ENCODE measurements around the gene GNPDA1. TPM values are rescaled to one million over a fixed set of nuclear protein-coding genes. Genes with fewer than 3 reads are reported as not detected.
A peak's percentile ranks its signal among the peaks of the same experiment; 100 is the strongest.

The GNPDA1 gene
- total and polyA plus RNA-seq, 9 donors = 15.9 to 28.9 (median 23.3) TPM

DNA sequence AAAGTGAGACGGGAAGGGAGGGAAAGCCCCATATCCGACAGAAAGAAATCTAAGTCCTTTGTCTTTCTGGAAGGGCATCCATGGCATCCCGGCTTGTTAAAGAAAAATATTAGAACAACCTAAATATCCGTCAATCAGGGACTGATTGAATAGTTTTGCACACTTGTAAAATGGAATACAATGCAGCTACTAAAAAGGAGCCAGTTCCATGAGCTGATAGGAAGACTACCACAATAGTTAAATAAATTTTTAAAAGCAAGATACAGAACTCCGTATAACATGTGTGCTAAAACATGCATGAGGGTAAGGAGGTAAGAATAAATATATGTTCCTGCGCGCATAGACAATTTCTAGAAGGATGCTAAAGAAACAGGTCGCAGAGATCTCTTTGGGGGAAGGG is 12.8 kb upstream of the GNPDA1 start:
- peaks cover 2% of the 10 kb centered on the region for H3K27me3 ChIP-seq (ENCODE audit: control insufficient read depth, insufficient read depth, low read length)
- no peak for DNase-seq
- H3K27ac ChIP-seq (ENCODE audit: low read length) = no peak overlapping the region
- WGBS (ENCODE audit: insufficient coverage) = no CpG with 5 or more reads among the region's 8 CpGs
- no peaks in the 10 kb centered on the region for H3K4me1 ChIP-seq (ENCODE audit: control insufficient read depth, insufficient read depth, low read length)
- no peaks in the 10 kb centered on the region for H3K9me3 ChIP-seq (replicated peaks; ENCODE audit: control insufficient read depth, low read depth, low read length)
- no peak overlapping the region for H3K4me3 ChIP-seq (ENCODE audit: low read length)
- no peaks in the 10 kb centered on the region for H3K36me3 ChIP-seq (ENCODE audit: control insufficient read depth, insufficient read depth, low read length)

DNA sequence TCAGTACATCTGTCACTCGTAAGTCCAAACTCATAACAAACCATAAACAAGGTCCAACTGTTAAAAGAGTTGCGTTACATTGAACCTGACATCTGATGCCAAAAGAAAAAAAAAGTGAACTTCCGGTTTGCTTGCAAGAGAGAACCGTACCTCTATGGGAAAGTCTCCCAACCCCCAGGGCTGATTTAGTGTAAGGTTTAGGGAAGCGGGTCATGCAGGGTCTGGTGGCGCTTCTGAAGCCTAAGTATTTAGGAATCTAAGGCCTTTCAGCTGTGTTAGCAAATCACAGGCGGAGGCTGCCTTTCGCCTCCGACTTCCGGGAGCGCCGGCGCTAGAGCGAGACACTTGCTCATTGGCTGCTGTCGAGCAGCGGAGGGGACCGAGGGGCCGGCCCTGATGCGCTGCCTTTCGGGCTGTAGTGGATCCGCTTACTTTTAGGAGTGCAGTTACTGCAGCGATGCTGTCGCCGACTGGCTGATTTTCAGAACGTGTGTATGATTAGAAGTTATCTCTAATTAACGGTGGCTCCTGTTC is 12.0 kb upstream of the GNPDA1 start:
- H3K4me3 ChIP-seq (ENCODE audit: low read length) = peak overlapping the region; percentile 52
- H3K9me3 ChIP-seq (replicated peaks; ENCODE audit: control insufficient read depth, low read depth, low read length) = peaks cover 3% of the 10 kb centered on the region
- H3K27me3 ChIP-seq (ENCODE audit: control insufficient read depth, insufficient read depth, low read length) = peaks cover 2% of the 10 kb centered on the region
- H3K36me3 ChIP-seq (ENCODE audit: control insufficient read depth, insufficient read depth, low read length) = no peaks in the 10 kb centered on the region
- WGBS (ENCODE audit: insufficient coverage) = 0% methylated on average over 20 of the region's 26 CpGs
- DNase-seq = peak; percentile 96
- H3K27ac ChIP-seq (ENCODE audit: low read length) = peak overlapping the region; percentile 95
- no peaks in the 10 kb centered on the region for H3K4me1 ChIP-seq (ENCODE audit: control insufficient read depth, insufficient read depth, low read length)

DNA sequence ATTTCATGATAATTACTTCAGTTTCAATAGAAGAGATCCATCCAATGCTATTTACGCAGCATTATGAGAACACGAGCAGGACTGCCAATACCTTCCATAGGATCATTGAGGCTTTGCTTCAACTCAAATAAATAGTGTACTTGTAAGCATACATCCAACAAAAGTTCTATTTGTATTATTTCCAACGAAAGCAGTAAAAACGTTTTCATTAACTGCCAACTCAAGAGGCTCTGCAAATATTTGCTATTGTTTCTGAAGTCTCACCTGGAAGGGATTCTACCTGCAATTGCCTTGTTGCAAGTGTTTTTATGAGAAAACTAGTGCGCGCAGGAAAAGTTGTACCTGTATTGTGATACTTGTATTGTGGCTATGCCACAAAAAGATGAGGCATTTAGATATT is 11.0 kb upstream of the GNPDA1 start:
- Histone ChIP-seq H3K9me3 (replicated peaks; ENCODE audit: control insufficient read depth, low read depth, low read length) (peaks cover 3% of the 10 kb centered on the region), H3K27ac (ENCODE audit: low read length) (no peak overlapping the region), H3K4me1 (ENCODE audit: control insufficient read depth, insufficient read depth, low read length) (no peaks in the 10 kb centered on the region), H3K4me3 (ENCODE audit: low read length) (no peak overlapping the region), H3K36me3 (ENCODE audit: control insufficient read depth, insufficient read depth, low read length) (no peaks in the 10 kb centered on the region), H3K27me3 (ENCODE audit: control insufficient read depth, insufficient read depth, low read length) (peaks cover 2% of the 10 kb centered on the region)
- no CpG with 5 or more reads among the region's 6 CpGs for WGBS (ENCODE audit: insufficient coverage)
- no peak for DNase-seq

GRCh38 chr5:142020122-142020659 is 7.4 kb upstream of the GNPDA1 start:
- Histone ChIP-seq H3K36me3 (ENCODE audit: control insufficient read depth, insufficient read depth, low read length) (no peaks in the 10 kb centered on the region), H3K27ac (ENCODE audit: low read length) (no peak overlapping the region), H3K4me1 (ENCODE audit: control insufficient read depth, insufficient read depth, low read length) (no peaks in the 10 kb centered on the region), H3K9me3 (replicated peaks; ENCODE audit: control insufficient read depth, low read depth, low read length) (peaks cover 3% of the 10 kb centered on the region), H3K4me3 (ENCODE audit: low read length) (no peak overlapping the region), H3K27me3 (ENCODE audit: control insufficient read depth, insufficient read depth, low read length) (no peaks in the 10 kb centered on the region)
- 100% methylated on average over 1 of the region's 1 CpG for WGBS (ENCODE audit: insufficient coverage)
- no peak for DNase-seq

DNA sequence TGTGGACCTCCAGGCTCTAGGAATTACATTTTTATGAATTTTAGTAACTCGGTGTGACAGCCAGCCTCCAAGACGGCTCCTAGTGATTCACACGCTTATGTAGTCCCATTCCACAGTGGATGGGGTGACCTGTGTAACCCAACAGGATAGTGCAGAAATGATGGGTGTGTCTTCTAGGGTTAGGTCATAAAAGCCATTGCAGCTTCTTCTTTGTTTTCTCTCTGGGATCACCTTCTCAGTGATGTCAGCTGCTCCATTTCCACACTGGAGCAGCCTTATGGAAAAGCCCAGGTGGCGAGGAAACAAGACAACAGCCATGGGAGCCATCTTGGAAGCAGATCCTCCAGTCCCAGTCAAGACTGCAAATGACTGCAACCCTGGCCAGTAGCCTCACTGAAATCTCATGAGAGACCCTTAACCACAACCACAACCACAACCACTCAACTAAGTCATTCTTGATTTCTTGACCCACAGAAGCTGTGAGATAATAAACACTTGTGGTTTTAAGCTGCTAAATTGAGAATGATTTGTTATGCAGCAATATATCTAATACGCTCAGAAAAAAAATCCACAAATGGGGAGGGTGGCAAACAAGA is 5.1 kb upstream of the GNPDA1 start:
- Histone ChIP-seq H3K27ac (ENCODE audit: low read length) (no peak overlapping the region), H3K4me3 (ENCODE audit: low read length) (no peak overlapping the region), H3K27me3 (ENCODE audit: control insufficient read depth, insufficient read depth, low read length) (no peaks in the 10 kb centered on the region), H3K36me3 (ENCODE audit: control insufficient read depth, insufficient read depth, low read length) (no peaks in the 10 kb centered on the region), H3K9me3 (replicated peaks; ENCODE audit: control insufficient read depth, low read depth, low read length) (peaks cover 3% of the 10 kb centered on the region), H3K4me1 (ENCODE audit: control insufficient read depth, insufficient read depth, low read length) (peaks cover 17% of the 10 kb centered on the region)
- WGBS (ENCODE audit: insufficient coverage) = 88% methylated on average over 4 of the region's 5 CpGs
- no peak for DNase-seq

- Histone ChIP-seq H3K27me3 (ENCODE audit: control insufficient read depth, insufficient read depth, low read length) (no peaks in the 10 kb centered on the region), H3K27ac (ENCODE audit: low read length) (no peak overlapping the region), H3K4me1 (ENCODE audit: control insufficient read depth, insufficient read depth, low read length) (peaks cover 25% of the 10 kb centered on the region)
These were observed 3.7 kb upstream of the GNPDA1 start for GRCh38 chr5:142016556-142016955.

DNA sequence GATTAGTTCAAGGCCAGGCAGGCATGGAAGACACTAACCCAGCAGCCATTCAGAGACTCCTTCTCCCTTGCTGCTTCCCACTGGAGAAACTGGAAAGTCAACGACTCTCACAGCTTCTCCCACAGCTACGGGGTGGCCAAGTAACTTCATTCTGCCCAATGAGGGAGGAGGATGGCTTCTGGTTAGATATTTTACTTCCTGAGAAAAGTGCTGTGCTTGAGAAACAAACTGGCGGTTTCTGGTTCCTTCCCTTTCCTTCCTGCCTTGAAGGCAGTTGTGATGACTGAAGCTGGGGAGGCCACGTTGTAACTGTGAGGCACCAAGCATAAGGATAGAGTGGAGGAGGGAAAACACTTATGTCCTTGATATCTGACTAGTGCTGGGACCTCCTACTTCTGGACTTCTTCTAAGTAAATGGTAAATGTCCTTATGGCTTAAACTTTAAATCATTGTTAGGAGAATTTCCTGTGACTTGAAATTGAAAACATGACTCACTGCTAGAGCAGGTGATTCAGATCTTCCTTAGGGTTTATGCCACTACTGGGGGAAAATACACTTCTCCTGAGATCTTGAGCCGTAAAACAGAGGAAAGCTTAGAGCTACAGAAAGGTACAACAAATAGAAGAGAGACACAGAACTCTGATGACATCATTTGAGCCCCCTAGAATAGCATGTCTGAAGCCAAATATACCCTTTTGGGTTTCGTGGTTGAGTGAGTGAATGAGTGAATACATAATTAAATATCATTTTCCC is 3.1 kb upstream of the GNPDA1 start:
- Histone ChIP-seq H3K27me3 (ENCODE audit: control insufficient read depth, insufficient read depth, low read length) (no peaks in the 10 kb centered on the region), H3K4me3 (ENCODE audit: low read length) (no peak overlapping the region), H3K4me1 (ENCODE audit: control insufficient read depth, insufficient read depth, low read length) (peaks cover 25% of the 10 kb centered on the region), H3K9me3 (replicated peaks; ENCODE audit: control insufficient read depth, low read depth, low read length) (peaks cover 3% of the 10 kb centered on the region), H3K27ac (ENCODE audit: low read length) (peak overlapping the region; percentile 43), H3K36me3 (ENCODE audit: control insufficient read depth, insufficient read depth, low read length) (no peaks in the 10 kb centered on the region)
- peak; percentile 63 for DNase-seq
- WGBS (ENCODE audit: insufficient coverage) = 70% methylated on average over 2 of the region's 6 CpGs

More at GRCh38 chr5:142016556-142016955, 3.7 kb upstream of the GNPDA1 start:
- Histone ChIP-seq H3K36me3 (ENCODE audit: control insufficient read depth, insufficient read depth, low read length) (no peaks in the 10 kb centered on the region), H3K4me3 (ENCODE audit: low read length) (no peak overlapping the region), H3K9me3 (replicated peaks; ENCODE audit: control insufficient read depth, low read depth, low read length) (peaks cover 3% of the 10 kb centered on the region)
- 75% methylated on average over 4 of the region's 4 CpGs for WGBS (ENCODE audit: insufficient coverage)
- no peak for DNase-seq

DNA sequence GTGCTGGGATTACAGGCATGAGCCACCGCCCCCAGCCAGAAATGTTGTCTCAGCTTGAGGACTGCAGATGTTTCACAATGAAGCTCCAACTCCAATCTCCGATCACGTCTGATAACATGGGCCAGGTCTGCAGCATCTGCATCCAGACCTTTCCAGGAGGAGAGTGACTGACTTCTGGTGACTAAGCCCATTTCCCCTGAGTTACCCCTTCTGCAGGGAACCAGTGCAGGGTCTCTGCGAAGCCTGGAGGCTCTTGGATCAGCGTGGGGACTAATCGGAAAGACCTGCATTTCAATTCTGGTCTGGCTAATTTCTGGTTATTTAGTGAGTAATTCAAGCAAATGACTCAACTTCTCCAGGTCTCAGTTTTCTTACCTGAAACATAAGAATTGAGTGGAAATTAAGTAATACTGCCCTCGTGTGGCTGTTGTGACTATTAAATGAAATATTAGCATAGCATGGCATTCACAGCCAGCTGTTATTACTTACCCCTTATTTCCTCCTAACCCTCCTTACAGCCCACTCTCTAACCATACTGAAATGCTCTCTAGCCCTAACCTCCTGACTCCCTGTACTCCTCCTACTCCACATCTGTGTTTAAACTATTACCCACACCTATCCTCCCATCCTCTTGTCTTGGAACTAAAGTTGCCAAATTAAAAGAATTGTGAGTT is 2.2 kb upstream of the GNPDA1 start:
- Histone ChIP-seq H3K27me3 (ENCODE audit: control insufficient read depth, insufficient read depth, low read length) (no peaks in the 10 kb centered on the region), H3K36me3 (ENCODE audit: control insufficient read depth, insufficient read depth, low read length) (no peaks in the 10 kb centered on the region), H3K4me1 (ENCODE audit: control insufficient read depth, insufficient read depth, low read length) (peaks cover 25% of the 10 kb centered on the region), H3K4me3 (ENCODE audit: low read length) (no peak overlapping the region), H3K9me3 (replicated peaks; ENCODE audit: control insufficient read depth, low read depth, low read length) (no peaks in the 10 kb centered on the region), H3K27ac (ENCODE audit: low read length) (no peak overlapping the region)
- WGBS (ENCODE audit: insufficient coverage) = 56% methylated on average over 4 of the region's 7 CpGs
- peak; percentile 68 for DNase-seq

DNA sequence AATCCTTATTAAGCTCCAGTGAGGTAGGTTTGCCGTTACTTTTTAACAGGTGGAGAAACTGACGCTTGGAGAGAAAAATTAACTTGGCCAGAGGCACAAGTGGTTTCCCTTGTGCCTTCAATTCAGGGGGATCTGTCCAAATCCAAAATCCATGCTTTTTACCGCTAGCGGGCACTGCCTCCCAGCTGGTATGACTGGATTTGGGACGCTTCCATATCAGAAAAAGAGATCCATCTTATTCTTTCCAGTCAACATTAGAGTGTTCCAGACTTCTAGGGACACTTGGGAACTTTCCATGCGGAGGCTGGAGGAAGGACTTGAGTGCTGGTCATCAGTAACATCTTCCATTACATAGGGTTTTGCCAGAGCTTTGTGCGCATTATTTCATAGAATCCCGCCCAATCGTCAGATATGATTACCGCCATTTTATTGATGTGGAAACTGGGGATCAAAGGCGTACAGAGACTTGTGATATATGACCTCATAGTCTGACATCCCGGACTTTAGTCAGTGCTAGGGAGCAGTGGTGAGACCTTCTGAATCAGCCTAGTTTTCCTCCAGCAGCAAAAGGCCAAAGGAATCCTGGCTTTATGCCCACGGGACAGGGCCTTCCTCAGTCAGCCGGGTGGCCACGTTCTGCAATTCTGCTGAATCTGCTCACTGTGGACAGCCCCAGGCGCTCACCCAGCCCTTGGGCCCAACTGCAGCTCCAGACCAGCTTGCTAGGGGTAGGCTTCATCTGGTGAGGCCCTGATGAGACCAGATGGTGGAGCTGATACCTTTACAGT is 1.1 kb upstream of the GNPDA1 start:
- DNase-seq = peak; percentile 53
- H3K27me3 ChIP-seq (ENCODE audit: control insufficient read depth, insufficient read depth, low read length) = no peaks in the 10 kb centered on the region
- no peak overlapping the region for H3K4me3 ChIP-seq (ENCODE audit: low read length)
- H3K36me3 ChIP-seq (ENCODE audit: control insufficient read depth, insufficient read depth, low read length) = peaks cover 5% of the 10 kb centered on the region
- 89% methylated on average over 10 of the region's 16 CpGs for WGBS (ENCODE audit: insufficient coverage)
- peaks cover 25% of the 10 kb centered on the region for H3K4me1 ChIP-seq (ENCODE audit: control insufficient read depth, insufficient read depth, low read length)
- H3K9me3 ChIP-seq (replicated peaks; ENCODE audit: control insufficient read depth, low read depth, low read length) = no peaks in the 10 kb centered on the region
- H3K27ac ChIP-seq (ENCODE audit: low read length) = peak overlapping the region; percentile 89
